Measurements from ENCODE around the gene PRKCB.

PRKCB gene

GRCh38 chr16:23975293-23975692 lies 139.5 kb downstream of the PRKCB start:
- DNase-seq (ENCODE audit: low read depth, low spot score) = no peak
- in situ Hi-C loops (cut with HindIII; ENCODE audit: low sequenced_read_pairs) = no loop called here
- TF ChIP-seq CTCF (IDR thresholded peaks at IDR 0.05; ENCODE audit: low read depth, low read length) = no peak
- H3K4me3 ChIP-seq (ENCODE audit: low read depth, low read length) = no peak overlapping the region

GRCh38 chr16:23976091-23976490 lies 140.3 kb downstream of the PRKCB start:
- TF ChIP-seq CTCF (IDR thresholded peaks at IDR 0.05; ENCODE audit: low read depth, low read length) = no peak
- no peak overlapping the region for H3K4me3 ChIP-seq (ENCODE audit: low read depth, low read length)
- in situ Hi-C loops (cut with HindIII; ENCODE audit: low sequenced_read_pairs) = no loop called here
- DNase-seq (ENCODE audit: low read depth, low spot score) = no peak

GRCh38 chr16:23976524-23976923 lies 140.7 kb downstream of the PRKCB start:
- TF ChIP-seq CTCF (IDR thresholded peaks at IDR 0.05; ENCODE audit: low read depth, low read length) = no peak
- DNase-seq (ENCODE audit: low read depth, low spot score) = no peak
- in situ Hi-C loops (cut with HindIII; ENCODE audit: low sequenced_read_pairs) = no loop called here
- no peak overlapping the region for H3K4me3 ChIP-seq (ENCODE audit: low read depth, low read length)

GRCh38 chr16:23979441-23979840 lies 143.7 kb downstream of the PRKCB start:
- DNase-seq (ENCODE audit: low read depth, low spot score) = no peak
- no peak overlapping the region for H3K4me3 ChIP-seq (ENCODE audit: low read depth, low read length)
- TF ChIP-seq CTCF (IDR thresholded peaks at IDR 0.05; ENCODE audit: low read depth, low read length) = no peak
- in situ Hi-C loops (cut with HindIII; ENCODE audit: low sequenced_read_pairs) = no loop called here

GRCh38 chr16:23979982-23980381 lies 144.2 kb downstream of the PRKCB start:
- in situ Hi-C loops (cut with HindIII; ENCODE audit: low sequenced_read_pairs) = no loop called here
- no peak overlapping the region for H3K4me3 ChIP-seq (ENCODE audit: low read depth, low read length)
- TF ChIP-seq CTCF (IDR thresholded peaks at IDR 0.05; ENCODE audit: low read depth, low read length) = no peak
- DNase-seq (ENCODE audit: low read depth, low spot score) = no peak

GRCh38 chr16:23981429-23982399 lies 145.9 kb downstream of the PRKCB start:
- no peak overlapping the region for H3K4me3 ChIP-seq (ENCODE audit: low read depth, low read length)
- no peak for DNase-seq (ENCODE audit: low read depth, low spot score)
- no peak for TF ChIP-seq CTCF (IDR thresholded peaks at IDR 0.05; ENCODE audit: low read depth, low read length)
- in situ Hi-C loops (cut with HindIII; ENCODE audit: low sequenced_read_pairs) = no loop called here

Data from astrocyte of the spinal cord (primary cell).